Osteoblast (primary cell): ENCODE data around the gene SLC6A18. TPM values are rescaled to one million over a fixed set of nuclear protein-coding genes. Genes with fewer than 3 reads are reported as not detected.

Experiments used
- DNase-seq: peaks from one replicate; pipeline ENCODE4 v3.0.0; 2011; ENCODE audit warnings: low spot score, mixed read lengths; ENCODE audit not compliant: insufficient read length; ENCODE audit errors: missing footprints
- H2AFZ ChIP-seq: 2 replicates; pipeline ENCODE4 v1.6.0; 2011; ENCODE audit warnings: mild to moderate bottlenecking, low read length
- H3K27ac ChIP-seq: 2 replicates; pipeline ENCODE4 v1.5.1; 2011; ENCODE audit warnings: mild to moderate bottlenecking, low read depth, low read length, moderate library complexity
- H3K27me3 ChIP-seq: 2 replicates; pipeline ENCODE4 v1.6.0; 2012; ENCODE audit warnings: mild to moderate bottlenecking, control low read depth, inconsistent platforms, low read length, moderate library complexity; ENCODE audit not compliant: insufficient read depth
- H3K36me3 ChIP-seq: 2 replicates; pipeline ENCODE4 v1.5.1; 2011; ENCODE audit warnings: mild to moderate bottlenecking, low read length, control low read depth, moderate library complexity; ENCODE audit not compliant: insufficient read depth
- H3K4me1 ChIP-seq: 2 replicates; pipeline ENCODE4 v1.5.1; 2011; ENCODE audit warnings: mild to moderate bottlenecking, low read length, control low read depth, moderate library complexity; ENCODE audit not compliant: insufficient read depth
- H3K4me2 ChIP-seq: 2 replicates; pipeline ENCODE4 v1.6.0; 2011; ENCODE audit warnings: mild to moderate bottlenecking, low read length; ENCODE audit not compliant: insufficient read depth
- H3K4me3 ChIP-seq: fragments of 200-600 bp; sonication (generic); 3 replicates; pipeline ENCODE4 v1.5.1; 2012; ENCODE audit warnings: mild to moderate bottlenecking, low read length, inconsistent platforms; ENCODE audit not compliant: insufficient read depth
- H3K79me2 ChIP-seq: 2 replicates; pipeline ENCODE4 v1.6.0; 2012; ENCODE audit warnings: mild to moderate bottlenecking, low read length, control low read depth, inconsistent platforms; ENCODE audit not compliant: insufficient read depth
- H3K9me3 ChIP-seq: 2 replicates; pipeline ENCODE4 v1.5.1; 2011; ENCODE audit warnings: low read depth, low read length, control low read depth
- H4K20me1 ChIP-seq: 2 replicates; pipeline ENCODE4 v1.6.0; 2012; ENCODE audit warnings: mild to moderate bottlenecking, low read length, control low read depth; ENCODE audit not compliant: insufficient read depth
- total RNA-seq: library from RNA; depleted of rRNA; stranded (reverse); fragments of >200 nt; gene quantifications from 2 replicates; pipeline ENCODE4 v1.2.3, GENCODE V29; 2012
- TF ChIP-seq, protein P1 (sequence below): IDR thresholded peaks from 2 replicates; pipeline ENCODE4 v1.5.1; 2011; ENCODE audit warnings: mild to moderate bottlenecking, low read depth, low read length, moderate library complexity; ENCODE audit errors: extremely low read depth

The SLC6A18 gene
- total RNA-seq, 1 donor, result not detected

DNA sequence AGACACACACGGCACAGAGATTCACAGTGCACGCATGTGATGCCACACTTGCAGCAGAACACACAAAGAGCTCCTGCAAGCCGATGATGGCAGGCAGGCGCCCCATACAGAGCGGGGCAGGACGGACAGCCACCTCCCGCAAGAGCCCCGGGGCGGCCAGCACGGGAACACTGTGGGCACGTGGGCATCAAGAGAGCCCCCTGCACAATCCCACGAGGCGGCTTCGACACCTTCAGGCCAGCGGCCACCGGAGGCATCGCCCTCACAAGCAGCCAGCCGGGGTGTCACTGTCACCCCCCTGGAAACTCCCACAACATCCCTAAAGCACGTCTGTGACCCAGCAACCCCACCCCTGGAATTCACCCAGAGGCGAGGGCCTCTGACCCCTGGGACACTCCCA, 51.7 kb downstream of the SLC6A18 start:
- Histone ChIP-seq H3K36me3 (no peaks in the 10 kb centered on the region), H3K4me1 (no peaks in the 10 kb centered on the region), H4K20me1 (no peaks in the 10 kb centered on the region), H3K27me3 (no peaks in the 10 kb centered on the region), H3K4me3 (no peak overlapping the region), H3K79me2 (no peaks in the 10 kb centered on the region), H2AFZ (no peak overlapping the region), H3K27ac (no peak overlapping the region), H3K9me3 (no peaks in the 10 kb centered on the region), H3K4me2 (no peak overlapping the region)
- DNase-seq, result no peak
- TF ChIP-seq, protein P1, sequence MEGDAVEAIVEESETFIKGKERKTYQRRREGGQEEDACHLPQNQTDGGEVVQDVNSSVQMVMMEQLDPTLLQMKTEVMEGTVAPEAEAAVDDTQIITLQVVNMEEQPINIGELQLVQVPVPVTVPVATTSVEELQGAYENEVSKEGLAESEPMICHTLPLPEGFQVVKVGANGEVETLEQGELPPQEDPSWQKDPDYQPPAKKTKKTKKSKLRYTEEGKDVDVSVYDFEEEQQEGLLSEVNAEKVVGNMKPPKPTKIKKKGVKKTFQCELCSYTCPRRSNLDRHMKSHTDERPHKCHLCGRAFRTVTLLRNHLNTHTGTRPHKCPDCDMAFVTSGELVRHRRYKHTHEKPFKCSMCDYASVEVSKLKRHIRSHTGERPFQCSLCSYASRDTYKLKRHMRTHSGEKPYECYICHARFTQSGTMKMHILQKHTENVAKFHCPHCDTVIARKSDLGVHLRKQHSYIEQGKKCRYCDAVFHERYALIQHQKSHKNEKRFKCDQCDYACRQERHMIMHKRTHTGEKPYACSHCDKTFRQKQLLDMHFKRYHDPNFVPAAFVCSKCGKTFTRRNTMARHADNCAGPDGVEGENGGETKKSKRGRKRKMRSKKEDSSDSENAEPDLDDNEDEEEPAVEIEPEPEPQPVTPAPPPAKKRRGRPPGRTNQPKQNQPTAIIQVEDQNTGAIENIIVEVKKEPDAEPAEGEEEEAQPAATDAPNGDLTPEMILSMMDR, result no peak

DNA sequence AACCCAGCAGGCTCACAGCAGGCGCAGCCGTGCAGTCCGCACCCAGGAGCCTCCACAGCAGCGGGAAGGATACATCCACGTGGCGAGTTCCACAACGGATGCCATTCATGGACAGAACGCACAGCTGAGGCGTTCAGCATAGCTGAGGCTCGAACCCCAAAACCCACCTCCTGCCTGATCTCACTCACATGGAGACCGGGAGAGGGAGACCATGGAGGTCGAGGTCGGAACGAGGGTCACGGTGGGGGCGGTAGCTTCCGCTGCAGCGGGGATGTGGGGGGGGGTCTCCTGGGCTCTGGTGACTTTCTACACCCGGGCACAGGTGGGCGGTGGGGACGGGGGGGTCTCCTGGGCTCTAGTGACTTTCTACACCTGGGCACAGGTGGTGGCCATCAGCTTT, 52.1 kb downstream of the SLC6A18 start:
- Histone ChIP-seq H3K27me3 (no peaks in the 10 kb centered on the region), H3K4me3 (no peak overlapping the region), H4K20me1 (no peaks in the 10 kb centered on the region), H3K27ac (no peak overlapping the region), H3K36me3 (no peaks in the 10 kb centered on the region), H3K79me2 (no peaks in the 10 kb centered on the region), H3K4me1 (no peaks in the 10 kb centered on the region), H3K4me2 (no peak overlapping the region), H2AFZ (no peak overlapping the region), H3K9me3 (no peaks in the 10 kb centered on the region)
- TF ChIP-seq, protein P1, result no peak
- no peak for DNase-seq

DNA sequence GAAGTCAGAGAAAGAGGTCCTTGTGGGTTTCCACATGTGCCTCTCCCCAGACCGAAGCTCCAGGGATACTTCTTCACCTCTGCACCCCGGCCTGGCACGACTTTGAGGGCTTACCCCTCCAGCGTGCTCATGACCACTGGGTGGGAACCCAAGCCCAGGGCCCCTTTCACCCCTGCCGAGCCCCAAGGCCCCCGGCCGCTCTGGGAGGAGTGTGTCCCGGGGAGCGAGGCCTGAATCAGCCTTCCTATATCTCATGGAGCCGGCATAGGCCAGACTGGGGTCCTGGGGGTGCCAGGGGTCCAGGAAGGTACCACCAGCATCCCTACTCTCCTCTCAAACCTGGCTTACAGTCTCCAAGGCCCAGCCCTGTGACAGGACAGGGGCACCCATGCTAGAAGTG, 52.6 kb downstream of the SLC6A18 start:
- no peak overlapping the region for H3K27ac ChIP-seq
- no peak overlapping the region for H3K4me2 ChIP-seq
- no peak overlapping the region for H3K4me3 ChIP-seq
- H3K27me3 ChIP-seq, result no peaks in the 10 kb centered on the region
- no peak overlapping the region for H2AFZ ChIP-seq
- TF ChIP-seq, protein P1, result no peak
- H3K79me2 ChIP-seq, result no peaks in the 10 kb centered on the region
- H3K4me1 ChIP-seq, result no peaks in the 10 kb centered on the region
- no peaks in the 10 kb centered on the region for H4K20me1 ChIP-seq
- no peaks in the 10 kb centered on the region for H3K36me3 ChIP-seq
- DNase-seq, result no peak
- no peaks in the 10 kb centered on the region for H3K9me3 ChIP-seq

DNA sequence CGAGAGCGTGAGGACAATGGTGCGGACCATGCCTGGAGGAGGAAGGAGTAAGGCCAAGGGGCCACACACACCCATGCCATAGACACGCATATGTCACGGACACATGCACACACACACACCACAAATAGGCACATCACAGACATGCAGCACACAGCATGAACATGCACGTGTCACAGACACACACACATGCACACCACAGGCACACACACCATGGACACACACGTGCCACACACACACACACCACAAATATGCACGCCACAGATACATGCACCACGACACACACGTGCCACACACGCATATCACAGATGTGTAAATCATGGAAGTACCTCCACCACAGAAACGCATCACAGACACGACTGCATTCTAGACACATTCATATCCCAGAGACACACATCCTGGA, 53.0 kb downstream of the SLC6A18 start:
- Histone ChIP-seq H3K27ac (no peak overlapping the region), H3K4me2 (no peak overlapping the region), H3K36me3 (no peaks in the 10 kb centered on the region), H3K4me3 (no peak overlapping the region), H3K4me1 (no peaks in the 10 kb centered on the region), H4K20me1 (no peaks in the 10 kb centered on the region), H3K9me3 (no peaks in the 10 kb centered on the region), H3K27me3 (no peaks in the 10 kb centered on the region), H3K79me2 (no peaks in the 10 kb centered on the region), H2AFZ (no peak overlapping the region)
- TF ChIP-seq, protein P1, result no peak
- DNase-seq, result no peak
